ENCODE measurements around the gene TMC8. TPM values are rescaled to one million over a fixed set of nuclear protein-coding genes. Genes with fewer than 3 reads are reported as not detected.

Gene TMC8
- total and polyA plus RNA-seq, 2 of the 8 experiments (the other 6 are each of a cell fraction or from before 2014, with no cell fraction given) = 1.00 to 2.8 TPM

GRCh38 chr17:78140169-78141051, 9.8 kb downstream of the TMC8 start (continued):
- TF ChIP-seq EZH2 (IDR thresholded peaks at IDR 0.05; ENCODE audit: low read depth, low read length, severe bottlenecking) (no peak), CHD2 (IDR thresholded peaks at IDR 0.05; ENCODE audit: low read length) (no peak), TBP (IDR thresholded peaks at IDR 0.05; ENCODE audit: low read depth, low read length) (peak; percentile 24; the same call in 1 of the 2 replicates), SP4 (IDR thresholded peaks at IDR 0.05; ENCODE audit: low read length) (peak; percentile 97), TAF1 (IDR thresholded peaks at IDR 0.05; ENCODE audit: low read depth, low read length) (peak; percentile 58; the same call in 1 of the 2 replicates), KDM5A (IDR thresholded peaks at IDR 0.05; ENCODE audit: low read length) (no peak), BACH1 (IDR thresholded peaks at IDR 0.05; ENCODE audit: low read length) (0 out of 2 replicates have a peak, but pooled peaks have one; percentile 14), ATF2 (IDR thresholded peaks at IDR 0.05; ENCODE audit: low read length) (no peak), CTBP2 (IDR thresholded peaks at IDR 0.05; ENCODE audit: borderline replicate concordance, insufficient read depth, insufficient read length, low read length) (no peak), CREB1 (IDR thresholded peaks at IDR 0.05) (peak; percentile 76), PHF8 (conservative IDR thresholded peaks at IDR 0.05; ENCODE audit: low read depth, low read length) (no peak), NANOG (IDR thresholded peaks at IDR 0.05; ENCODE audit: insufficient read depth, low read depth, low read length, poor library complexity, severe bottlenecking) (no peak), SAP30 (IDR thresholded peaks at IDR 0.05; ENCODE audit: insufficient read depth, insufficient replicate concordance, low read length) (no peak), JUN (IDR thresholded peaks at IDR 0.05; ENCODE audit: low read depth, low read length) (no peak), POLR2AphosphoS5 (IDR thresholded peaks at IDR 0.05; ENCODE audit: low read depth, low read length) (peak; percentile 37; the same call in 1 of the 2 replicates), TEAD4 (IDR thresholded peaks at IDR 0.05; ENCODE audit: low read depth, low read length) (peak; percentile 16; the same call in 1 of the 2 replicates), YY1 (IDR thresholded peaks at IDR 0.05; ENCODE audit: low read depth, low read length) (no peak)

Data from H1 (cell line).